Smooth muscle cell (in vitro differentiated cells): Measurements from ENCODE around the gene ANKRD39. TPM values are rescaled to one million over a fixed set of nuclear protein-coding genes. Genes with fewer than 3 reads are reported as not detected.
A peak's percentile ranks its signal among the peaks of the same experiment; 100 is the strongest.

Experiments
- DNase-seq: peaks from one replicate; lab custom pipeline; 2025; ENCODE audit not compliant: unreplicated experiment; lab: John Stamatoyannopoulos, UW
- H2AFZ ChIP-seq: fragments of 200-600 bp; sonication (generic); 2 replicates; pipeline ENCODE4 v1.6.0; 2016; ENCODE audit warnings: antibody characterized with exemption, low read depth, mild to moderate bottlenecking
- H3F3A ChIP-seq: fragments of 200-600 bp; sonication (generic); 2 replicates; pipeline ENCODE4 v1.6.0; 2017; ENCODE audit warnings: antibody characterized with exemption, low read depth
- H3K27ac ChIP-seq: fragments of 200-600 bp; sonication (generic); 2 replicates; pipeline ENCODE4 v1.5.1; 2016; ENCODE audit warnings: low read depth, mild to moderate bottlenecking
- H3K27me3 ChIP-seq: fragments of 200-600 bp; sonication (generic); 2 replicates; pipeline ENCODE4 v1.6.1; 2016; ENCODE audit warnings: low read depth, mild to moderate bottlenecking
- H3K36me3 ChIP-seq: fragments of 200-600 bp; sonication (generic); 2 replicates; pipeline ENCODE4 v1.5.1; 2016; ENCODE audit warnings: low read depth
- H3K4me1 ChIP-seq: fragments of 200-600 bp; sonication (generic); 2 replicates; pipeline ENCODE4 v1.5.1; 2016; ENCODE audit warnings: low read depth
- H3K4me2 ChIP-seq: fragments of 200-600 bp; sonication (generic); 2 replicates; pipeline ENCODE4 v1.6.0; 2016; ENCODE audit warnings: mild to moderate bottlenecking
- H3K4me3 ChIP-seq: fragments of 200-600 bp; sonication (generic); 2 replicates; pipeline ENCODE4 v1.5.1; 2016; ENCODE audit warnings: mild to moderate bottlenecking
- H3K79me2 ChIP-seq: fragments of 200-600 bp; sonication (generic); 2 replicates; pipeline ENCODE4 v1.6.0; 2016; ENCODE audit warnings: low read depth, mild to moderate bottlenecking
- H3K9ac ChIP-seq: fragments of 200-600 bp; sonication (generic); 2 replicates; pipeline ENCODE4 v1.6.0; 2016; ENCODE audit warnings: low read depth
- H3K9me3 ChIP-seq: fragments of 200-600 bp; sonication (generic); replicated peaks from 2 replicates; pipeline ENCODE4 v1.5.1; 2016; ENCODE audit warnings: low read depth
- H4K20me1 ChIP-seq: fragments of 200-600 bp; sonication (generic); 2 replicates; pipeline ENCODE4 v1.6.0; 2016; ENCODE audit warnings: low read depth
- WGBS: methylation state at CpG from one replicate; pipeline ENCODE4 v1.1.7; 2016; ENCODE audit warnings: low lambda C conversion rate; 5-methylcytosine and 5-hydroxymethylcytosine counted together
- polyA plus RNA-seq: library from polyadenylated mRNA; unstranded; fragments of >200 nt; fragmentation: Nextera tagmentation; extraction: Ambion mirVana; gene quantifications from 2 replicates; pipeline ENCODE4 v1.2.1, GENCODE V29; 2016
- total RNA-seq: library from RNA; depleted of rRNA; stranded (reverse); fragments of >200 nt; gene quantifications from 2 replicates; pipeline ENCODE4 v1.2.3, GENCODE V29; 2014
- TF ChIP-seq, protein P1 (sequence below): fragments of 200-600 bp; sonication (generic); IDR thresholded peaks from 2 replicates; pipeline ENCODE4 v1.5.1; 2017; ENCODE audit warnings: borderline replicate concordance, mild to moderate bottlenecking, antibody characterized with exemption; ENCODE audit not compliant: insufficient read depth, poor library complexity, severe bottlenecking

ANKRD39 gene
- total and polyA plus RNA-seq, 2 experiments from 2014 or later, result 7.9 to 16.5 TPM

DNA sequence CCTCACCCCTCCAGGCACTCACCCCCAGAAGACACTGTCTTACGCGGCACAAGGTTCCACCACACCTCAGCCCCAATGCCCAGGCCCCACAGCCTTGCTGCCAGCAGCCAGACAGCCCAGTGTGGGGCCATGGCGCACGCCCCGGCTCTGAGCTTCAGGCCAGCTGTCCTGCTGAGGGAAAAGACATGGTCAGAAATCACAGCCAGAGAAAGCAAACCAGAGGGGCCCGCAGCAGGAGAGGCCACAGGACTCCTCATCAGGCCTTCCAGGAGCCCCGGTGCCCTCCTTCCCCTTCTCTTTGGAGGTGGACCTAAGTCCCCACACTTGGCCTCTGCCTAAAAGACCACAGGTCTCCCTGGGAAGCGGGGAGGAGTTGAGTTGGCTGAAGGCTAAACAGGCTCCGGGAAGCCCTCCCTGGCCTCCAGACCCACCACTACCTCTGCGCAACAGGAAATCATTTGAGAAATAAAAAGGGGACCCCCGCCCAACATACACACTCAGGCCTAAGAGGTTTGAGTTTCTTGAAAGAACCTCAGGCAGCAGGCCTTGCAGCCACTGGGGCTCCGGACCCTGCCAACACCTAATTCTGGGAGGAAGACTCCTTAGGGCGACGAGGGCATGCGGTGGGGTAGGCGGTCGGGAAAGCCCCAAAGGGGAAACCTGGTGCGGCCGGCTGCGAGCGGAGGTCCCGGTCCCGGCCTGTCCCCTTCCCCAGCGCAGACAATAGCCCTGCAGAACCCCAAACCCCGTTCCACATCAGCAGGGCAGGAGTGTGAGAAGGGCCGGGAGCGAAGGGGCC is 10.1 kb upstream of the ANKRD39 start:
- peaks cover 57% of the 10 kb centered on the region for H3K79me2 ChIP-seq

DNA sequence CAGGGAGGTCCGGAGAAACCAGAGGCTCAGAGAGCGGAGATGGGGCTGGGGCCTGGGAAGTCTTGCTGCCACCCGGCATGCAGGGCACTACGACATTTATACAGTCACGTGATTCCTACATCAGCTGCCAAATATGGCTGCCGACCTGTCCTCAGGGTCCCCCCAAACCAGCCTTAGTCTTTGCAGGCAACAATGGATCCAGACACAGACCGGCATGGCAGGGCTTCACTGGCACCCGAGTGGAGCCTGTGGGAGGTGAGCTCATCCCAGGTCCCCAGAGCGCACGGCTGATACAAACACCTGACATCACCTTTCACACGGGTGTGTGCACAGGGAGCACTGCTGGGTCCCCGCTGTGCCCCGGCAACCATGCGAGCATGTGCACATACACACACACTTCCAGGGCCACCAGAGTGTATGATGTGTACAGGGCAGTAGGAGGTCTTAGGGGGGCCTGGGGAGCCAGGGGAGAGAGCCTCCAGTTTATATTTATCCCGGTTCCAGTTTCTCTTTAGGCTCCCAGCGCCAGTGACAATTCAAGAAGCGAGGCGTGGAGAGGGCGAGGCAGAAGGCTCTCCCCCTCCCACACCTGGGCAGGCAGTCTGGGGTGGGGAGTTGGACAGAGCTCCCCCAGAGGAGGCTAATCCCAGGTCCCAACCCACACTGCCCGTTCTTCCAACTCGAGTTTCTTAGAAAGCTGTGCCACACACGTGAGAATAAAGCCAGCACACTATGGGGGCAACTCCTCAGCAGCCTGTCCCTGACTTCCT is 9.4 kb upstream of the ANKRD39 start:
- H3K27ac ChIP-seq, result peak overlapping the region; percentile 80
- TF ChIP-seq, protein P1, sequence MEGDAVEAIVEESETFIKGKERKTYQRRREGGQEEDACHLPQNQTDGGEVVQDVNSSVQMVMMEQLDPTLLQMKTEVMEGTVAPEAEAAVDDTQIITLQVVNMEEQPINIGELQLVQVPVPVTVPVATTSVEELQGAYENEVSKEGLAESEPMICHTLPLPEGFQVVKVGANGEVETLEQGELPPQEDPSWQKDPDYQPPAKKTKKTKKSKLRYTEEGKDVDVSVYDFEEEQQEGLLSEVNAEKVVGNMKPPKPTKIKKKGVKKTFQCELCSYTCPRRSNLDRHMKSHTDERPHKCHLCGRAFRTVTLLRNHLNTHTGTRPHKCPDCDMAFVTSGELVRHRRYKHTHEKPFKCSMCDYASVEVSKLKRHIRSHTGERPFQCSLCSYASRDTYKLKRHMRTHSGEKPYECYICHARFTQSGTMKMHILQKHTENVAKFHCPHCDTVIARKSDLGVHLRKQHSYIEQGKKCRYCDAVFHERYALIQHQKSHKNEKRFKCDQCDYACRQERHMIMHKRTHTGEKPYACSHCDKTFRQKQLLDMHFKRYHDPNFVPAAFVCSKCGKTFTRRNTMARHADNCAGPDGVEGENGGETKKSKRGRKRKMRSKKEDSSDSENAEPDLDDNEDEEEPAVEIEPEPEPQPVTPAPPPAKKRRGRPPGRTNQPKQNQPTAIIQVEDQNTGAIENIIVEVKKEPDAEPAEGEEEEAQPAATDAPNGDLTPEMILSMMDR, result no peak
- H3K36me3 ChIP-seq, result no peaks in the 10 kb centered on the region
- no peak for DNase-seq
- 76% methylated on average over 22 of the region's 22 CpGs for WGBS
- H3K79me2 ChIP-seq, result peaks cover 57% of the 10 kb centered on the region
- no peak overlapping the region for H2AFZ ChIP-seq
- no peaks in the 10 kb centered on the region for H3K9me3 ChIP-seq
- H3K9ac ChIP-seq, result peak overlapping the region; percentile 94
- H3F3A ChIP-seq, result peaks cover 24% of the 10 kb centered on the region
- H3K27me3 ChIP-seq, result no peaks in the 10 kb centered on the region
- H3K4me1 ChIP-seq, result peaks cover 10% of the 10 kb centered on the region
- peaks cover 62% of the 10 kb centered on the region for H4K20me1 ChIP-seq
- H3K4me3 ChIP-seq, result peak overlapping the region; percentile 91
- H3K4me2 ChIP-seq, result peak overlapping the region; percentile 95

More for the DNA sequence above, 10.1 kb upstream of the ANKRD39 start:
- Histone ChIP-seq H3K9ac (peak overlapping the region; percentile 94), H3K4me3 (peak overlapping the region; percentile 91), H2AFZ (no peak overlapping the region), H3K4me1 (peaks cover 12% of the 10 kb centered on the region), H3K9me3 (no peaks in the 10 kb centered on the region), H3K4me2 (peak overlapping the region; percentile 95), H3F3A (peaks cover 20% of the 10 kb centered on the region), H3K36me3 (no peaks in the 10 kb centered on the region), H4K20me1 (peaks cover 54% of the 10 kb centered on the region), H3K27ac (peak overlapping the region; percentile 80), H3K27me3 (no peaks in the 10 kb centered on the region)
- no peak for DNase-seq
- TF ChIP-seq, protein P1, result no peak
- 16% methylated on average over 27 of the region's 27 CpGs for WGBS

DNA sequence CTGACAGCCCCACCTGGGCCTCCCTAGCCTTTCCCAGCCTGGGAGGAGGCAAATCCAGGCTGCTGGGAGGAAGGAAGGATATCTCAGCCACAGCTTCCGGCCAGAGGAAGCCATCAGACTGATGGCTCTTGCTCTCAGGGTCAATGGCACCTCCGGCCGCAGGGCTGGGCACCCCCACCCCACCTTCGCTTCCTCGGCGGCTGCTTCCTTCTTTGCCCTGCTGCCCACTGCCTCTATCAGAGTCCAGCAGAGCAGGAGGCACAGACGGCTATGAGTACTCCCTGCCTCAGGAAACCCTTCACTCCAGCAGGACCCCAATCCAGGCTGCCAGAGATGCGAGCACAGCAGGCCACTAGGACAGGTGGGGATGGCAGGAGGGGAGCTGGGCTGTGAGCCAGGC is 8.8 kb upstream of the ANKRD39 start:
- peaks cover 67% of the 10 kb centered on the region for H4K20me1 ChIP-seq
- WGBS, result 86% methylated on average over 8 of the region's 8 CpGs
- TF ChIP-seq, protein P1, result no peak
- H3K9me3 ChIP-seq, result no peaks in the 10 kb centered on the region
- H3F3A ChIP-seq, result peaks cover 30% of the 10 kb centered on the region
- no peaks in the 10 kb centered on the region for H3K36me3 ChIP-seq
- H3K4me2 ChIP-seq, result peak overlapping the region; percentile 95
- no peak overlapping the region for H2AFZ ChIP-seq
- peaks cover 57% of the 10 kb centered on the region for H3K79me2 ChIP-seq
- no peak for DNase-seq
- H3K27me3 ChIP-seq, result no peaks in the 10 kb centered on the region
- H3K9ac ChIP-seq, result no peak overlapping the region
- no peak overlapping the region for H3K4me3 ChIP-seq
- H3K27ac ChIP-seq, result peak overlapping the region; percentile 80
- H3K4me1 ChIP-seq, result peaks cover 9% of the 10 kb centered on the region
